ENCODE measurements around the gene CLEC4C.
"Not testable (repeated sequence)": the region's sequence is repeated elsewhere in the genome, so short reads cannot be mapped to it uniquely, and the experiment has no call there.

Gene CLEC4C, protein sequence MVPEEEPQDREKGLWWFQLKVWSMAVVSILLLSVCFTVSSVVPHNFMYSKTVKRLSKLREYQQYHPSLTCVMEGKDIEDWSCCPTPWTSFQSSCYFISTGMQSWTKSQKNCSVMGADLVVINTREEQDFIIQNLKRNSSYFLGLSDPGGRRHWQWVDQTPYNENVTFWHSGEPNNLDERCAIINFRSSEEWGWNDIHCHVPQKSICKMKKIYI

DNA sequence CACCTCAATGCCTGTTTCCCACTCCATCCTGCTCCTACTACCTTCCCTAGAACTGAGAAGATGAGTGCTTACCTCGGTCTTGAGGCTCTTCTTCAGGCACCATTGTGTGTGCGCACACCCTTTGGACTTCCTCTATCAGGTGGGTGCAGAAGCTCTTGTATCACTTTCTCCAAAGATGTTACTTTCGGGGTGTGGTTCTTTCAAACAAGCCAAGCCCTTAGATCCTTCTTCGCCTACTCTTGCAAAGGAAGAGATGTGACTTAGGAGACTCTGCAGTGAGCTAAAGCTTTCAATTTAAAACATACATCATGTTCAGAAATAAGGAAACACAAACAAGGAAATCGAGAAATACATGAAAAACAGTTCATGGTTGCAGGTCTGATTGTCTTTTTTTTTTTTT lies at the start of gene CLEC4C:
Gene CLEC4C, minus strand, starts transcription at position 130 of the 400 bp plus-strand sequence. Its CDS starts 27 bp downstream, at position 103.
- no peak for DNase-seq

DNA sequence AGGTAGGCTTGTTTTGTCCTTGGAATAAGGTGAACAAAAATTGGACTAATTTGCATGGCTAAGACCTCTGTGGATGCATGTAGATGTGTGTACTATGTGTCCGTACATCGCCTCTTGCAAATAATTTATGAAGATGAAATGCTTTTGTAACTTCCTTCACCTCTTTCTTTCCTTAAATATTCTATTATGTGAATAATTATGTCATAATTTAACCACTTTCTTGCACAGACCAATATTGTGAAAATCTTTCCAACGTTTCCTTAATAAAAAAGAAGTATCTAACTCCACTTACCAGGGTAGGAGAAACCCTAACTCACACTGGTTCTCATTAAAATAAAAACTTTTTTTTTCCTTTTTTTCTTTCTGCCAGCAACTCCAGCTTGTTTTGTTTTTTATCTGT lies 46.0 kb upstream of the CLEC4C start:
- DNase-seq: no peak

DNA sequence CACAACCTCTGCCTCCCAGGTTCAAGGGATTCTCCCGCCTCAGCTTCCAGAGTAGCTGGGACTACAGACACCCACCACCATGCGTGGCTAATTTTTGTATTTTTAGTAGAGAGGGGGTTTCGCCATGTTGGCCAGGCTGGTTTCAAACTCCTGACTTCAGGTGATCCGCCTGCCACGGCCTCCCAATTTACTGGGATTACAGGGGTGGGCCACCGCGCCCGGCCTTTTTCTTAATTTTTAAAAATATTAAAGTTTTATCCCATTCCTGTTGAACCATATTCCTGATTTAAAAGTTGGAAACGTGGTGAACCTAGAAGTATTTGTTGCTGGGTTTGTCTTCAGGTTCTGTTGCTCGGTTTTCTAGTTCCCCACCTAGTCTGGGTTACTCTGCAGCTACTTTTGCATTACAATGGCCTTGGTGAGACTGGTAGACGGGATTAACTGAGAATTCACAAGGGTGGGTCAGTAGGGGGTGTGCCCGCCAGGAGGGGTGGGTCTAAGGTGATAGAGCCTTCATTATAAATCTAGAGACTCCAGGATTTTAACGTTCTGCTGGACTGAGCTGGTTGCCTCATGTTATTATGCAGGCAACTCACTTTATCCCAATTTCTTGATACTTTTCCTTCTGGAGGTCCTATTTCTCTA lies 41.8 kb upstream of the CLEC4C start, which contains the start of gene NANOG:
Gene NANOG, plus strand, starts transcription at position 519 of the 645 bp plus-strand sequence. CDS start 213 bp downstream, outside the sequence.
- DNase-seq: not testable (repeated sequence)

DNA sequence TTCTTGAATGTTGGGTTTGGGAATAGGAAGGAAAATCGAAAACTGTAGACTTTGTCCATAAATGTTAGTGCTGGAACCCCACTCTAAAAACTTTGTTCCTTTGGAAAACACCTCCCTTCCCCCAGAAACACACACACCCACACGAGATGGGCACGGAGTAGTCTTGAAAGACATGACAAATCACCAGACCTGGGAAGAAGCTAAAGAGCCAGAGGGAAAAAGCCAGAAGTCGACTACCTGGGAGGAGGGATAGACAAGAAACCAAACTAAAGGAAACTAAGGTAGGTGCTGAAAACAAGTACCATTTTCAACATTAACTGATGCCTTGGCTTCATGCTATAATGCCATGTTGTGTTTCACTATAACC lies 41.1 kb upstream of the CLEC4C start:
- no peak for DNase-seq

DNA sequence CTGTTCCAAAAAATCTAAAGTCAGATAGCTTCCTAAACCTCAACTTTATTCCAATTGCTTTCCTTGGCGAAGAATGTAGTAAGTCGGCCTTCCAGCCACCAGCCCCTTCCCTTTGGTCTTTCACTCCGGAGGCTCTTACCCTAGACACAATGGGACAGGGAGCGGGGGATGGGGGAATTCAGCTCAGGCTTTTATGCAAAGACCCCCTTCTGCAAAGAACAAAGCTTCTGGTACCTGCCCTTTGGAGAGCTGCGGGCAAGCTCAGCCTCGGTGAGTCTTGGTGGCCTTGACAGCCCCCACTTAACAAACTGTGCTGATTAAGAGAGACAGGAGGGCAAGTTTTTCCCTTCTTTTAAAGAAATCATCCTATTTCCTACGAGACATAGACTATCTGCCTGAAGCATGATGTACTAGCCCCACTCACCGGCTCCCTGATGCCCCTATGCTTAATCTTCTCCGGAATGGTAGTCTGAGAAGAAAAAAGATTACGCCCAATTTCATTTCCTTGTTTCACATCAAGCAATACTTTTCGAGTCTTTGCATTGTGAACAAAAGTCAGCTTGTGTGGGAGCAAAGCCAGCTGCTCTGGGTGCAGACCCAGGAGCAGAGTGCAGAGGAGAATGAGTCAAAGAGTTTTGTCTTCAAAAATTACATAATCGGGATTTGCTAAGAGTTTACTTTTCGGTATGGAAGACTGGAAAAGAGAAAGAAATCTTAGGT lies 40.6 kb upstream of the CLEC4C start:
- no peak for DNase-seq

DNA sequence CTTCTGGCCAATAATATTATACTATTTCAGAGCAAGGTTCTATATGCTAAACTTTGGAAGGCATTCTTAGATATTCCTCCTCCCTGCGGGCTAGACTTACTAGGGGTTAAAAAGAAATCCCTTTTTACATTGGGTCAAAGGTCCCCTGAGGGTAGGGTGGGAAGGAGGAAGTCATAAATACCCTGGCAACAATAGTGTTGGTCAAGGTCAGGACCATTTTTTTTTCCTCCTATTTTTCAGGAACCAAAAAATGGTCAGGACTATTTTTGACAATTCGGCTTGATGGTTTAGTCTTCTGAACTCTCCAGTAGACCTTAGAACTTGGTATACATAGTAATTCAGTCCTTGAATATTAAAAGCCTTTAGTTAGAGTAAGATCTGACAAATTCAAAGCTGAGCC lies 37.5 kb upstream of the CLEC4C start:
- DNase-seq: no peak

DNA sequence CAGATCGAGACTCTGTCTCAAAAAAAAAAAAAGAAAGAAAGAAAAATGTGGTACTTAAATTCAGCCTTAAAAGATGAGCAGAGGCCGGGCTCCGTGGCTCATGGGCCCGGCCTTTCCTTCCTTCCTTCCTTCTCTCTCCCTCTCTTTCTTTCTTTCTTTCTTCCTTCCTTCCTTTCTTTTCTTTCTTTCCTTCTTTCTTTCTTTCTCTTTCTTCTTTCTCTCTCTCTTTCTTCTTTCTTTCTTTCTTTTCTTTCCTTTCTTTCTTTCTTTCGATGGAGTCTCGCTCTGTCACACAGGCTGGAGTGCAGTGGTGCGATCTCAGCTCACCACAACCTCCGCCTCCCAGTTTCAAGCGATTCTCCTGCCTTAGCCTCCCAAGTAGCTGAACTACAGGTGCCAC lies 36.3 kb upstream of the CLEC4C start:
- not testable (repeated sequence) for DNase-seq

DNA sequence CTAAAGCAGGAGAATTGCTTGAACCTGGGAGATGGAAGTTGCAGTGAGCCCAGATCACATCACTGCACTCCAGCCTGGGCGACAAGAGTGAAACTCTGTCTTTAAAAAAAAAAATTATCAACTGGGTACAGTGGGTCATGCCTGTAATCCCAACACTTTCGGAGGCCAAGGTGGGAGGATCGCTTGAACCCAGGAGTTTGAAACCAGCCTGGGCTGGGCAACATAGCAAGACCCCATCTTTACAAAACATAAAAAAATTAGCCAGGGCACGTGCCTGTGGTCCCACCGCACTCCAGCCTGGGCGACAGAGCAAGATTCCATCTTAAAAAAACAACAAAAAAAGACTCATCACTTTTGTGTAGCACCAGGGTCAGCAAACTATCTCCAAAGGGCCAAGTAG lies 34.9 kb upstream of the CLEC4C start:
- DNase-seq: no peak

DNA sequence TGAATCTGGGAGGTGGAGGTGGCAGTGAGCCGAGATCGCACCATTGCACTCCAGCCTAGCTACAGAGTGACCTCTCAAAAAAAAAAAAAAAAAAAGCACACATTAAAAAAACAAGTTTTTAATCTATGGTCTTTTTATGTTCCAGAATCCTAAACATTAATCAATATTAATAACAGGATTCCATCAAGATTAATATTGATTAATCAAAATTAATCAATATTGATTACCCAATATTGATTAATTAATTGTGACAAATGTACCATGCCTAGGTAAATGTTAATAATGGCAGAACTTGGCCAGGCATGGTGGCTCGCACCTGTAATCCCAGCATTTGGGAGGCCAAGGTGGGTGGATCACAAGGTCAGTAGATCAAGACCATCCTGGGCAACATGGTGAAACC lies 34.1 kb upstream of the CLEC4C start:
- no peak for DNase-seq

DNA sequence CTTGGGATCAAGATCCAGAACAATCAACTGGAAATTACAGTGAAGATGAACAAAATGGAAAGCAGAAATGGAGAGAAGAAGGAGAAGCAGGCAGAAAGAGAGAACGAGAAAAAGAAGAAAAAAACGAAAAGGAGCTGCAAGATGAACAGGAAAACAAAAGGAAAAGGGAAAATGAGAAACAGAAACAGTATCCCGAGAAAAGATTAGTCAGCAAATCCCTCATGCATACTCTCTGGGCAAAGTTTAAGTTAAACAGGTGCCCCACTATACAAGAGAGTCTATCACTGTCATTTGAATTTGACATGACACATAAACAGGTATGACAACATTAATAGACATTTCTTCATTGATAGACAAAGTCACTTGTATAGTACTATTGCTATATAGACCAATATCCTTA lies 22.8 kb upstream of the CLEC4C start:
- DNase-seq: no peak

DNA sequence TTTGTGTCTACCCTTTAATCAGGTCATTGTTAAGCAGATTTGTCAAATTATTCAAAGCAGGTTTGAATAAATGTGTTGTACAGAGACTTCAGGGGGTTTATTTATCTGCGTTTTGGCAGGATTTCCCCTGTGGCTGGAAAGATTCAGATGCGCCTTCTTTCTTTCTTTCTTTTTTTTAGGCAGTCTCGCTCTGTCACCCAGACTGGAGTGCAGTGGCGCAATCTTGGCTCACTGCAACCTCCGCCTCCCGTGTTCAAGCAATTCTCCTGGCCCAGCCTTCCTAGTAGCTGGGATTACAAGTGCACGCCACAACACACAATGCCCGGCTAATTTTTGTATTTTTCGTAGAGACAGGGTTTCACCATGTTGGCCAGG lies 11.6 kb upstream of the CLEC4C start:
- DNase-seq: no peak

DNA sequence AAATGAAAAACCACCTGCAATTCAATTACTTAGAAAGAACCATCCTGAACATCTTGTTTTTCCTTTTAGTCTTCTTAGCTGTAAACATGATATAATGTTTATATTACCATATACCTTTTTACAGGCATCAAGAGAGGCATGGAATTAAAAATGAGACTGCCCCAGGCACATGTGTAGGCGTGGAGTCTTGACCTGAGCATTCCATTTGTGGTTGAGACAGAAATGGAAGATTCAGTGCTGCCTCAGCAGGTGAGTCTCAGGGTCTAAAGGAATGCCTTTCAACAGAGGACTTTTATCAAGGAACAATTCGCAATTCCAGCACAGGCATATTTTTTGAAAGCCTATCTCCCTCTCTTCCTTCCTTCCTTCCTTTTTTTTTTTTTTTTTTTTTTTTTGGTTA lies 9.8 kb upstream of the CLEC4C start:
- DNase-seq: no peak

DNA sequence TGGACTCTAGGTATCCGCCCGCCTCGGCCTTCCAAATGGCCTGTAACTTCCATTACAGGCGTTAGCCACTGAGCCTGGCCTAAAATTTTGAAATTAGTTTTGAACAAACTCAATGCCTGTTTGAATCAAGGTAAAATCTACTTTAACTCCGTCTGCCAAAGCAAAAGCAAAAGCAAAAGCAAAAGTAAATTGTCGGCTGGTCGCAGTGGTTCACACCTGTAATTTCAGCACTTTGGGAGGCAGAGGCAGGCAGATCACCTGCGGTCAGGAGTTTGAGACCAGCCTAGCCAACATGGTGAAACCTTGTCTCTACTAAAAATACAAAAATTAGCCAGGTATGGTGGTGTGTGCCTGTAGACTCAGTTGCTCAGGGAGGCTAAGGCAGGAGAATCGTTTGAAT lies 8.5 kb upstream of the CLEC4C start:
- DNase-seq: not testable (repeated sequence)

DNA sequence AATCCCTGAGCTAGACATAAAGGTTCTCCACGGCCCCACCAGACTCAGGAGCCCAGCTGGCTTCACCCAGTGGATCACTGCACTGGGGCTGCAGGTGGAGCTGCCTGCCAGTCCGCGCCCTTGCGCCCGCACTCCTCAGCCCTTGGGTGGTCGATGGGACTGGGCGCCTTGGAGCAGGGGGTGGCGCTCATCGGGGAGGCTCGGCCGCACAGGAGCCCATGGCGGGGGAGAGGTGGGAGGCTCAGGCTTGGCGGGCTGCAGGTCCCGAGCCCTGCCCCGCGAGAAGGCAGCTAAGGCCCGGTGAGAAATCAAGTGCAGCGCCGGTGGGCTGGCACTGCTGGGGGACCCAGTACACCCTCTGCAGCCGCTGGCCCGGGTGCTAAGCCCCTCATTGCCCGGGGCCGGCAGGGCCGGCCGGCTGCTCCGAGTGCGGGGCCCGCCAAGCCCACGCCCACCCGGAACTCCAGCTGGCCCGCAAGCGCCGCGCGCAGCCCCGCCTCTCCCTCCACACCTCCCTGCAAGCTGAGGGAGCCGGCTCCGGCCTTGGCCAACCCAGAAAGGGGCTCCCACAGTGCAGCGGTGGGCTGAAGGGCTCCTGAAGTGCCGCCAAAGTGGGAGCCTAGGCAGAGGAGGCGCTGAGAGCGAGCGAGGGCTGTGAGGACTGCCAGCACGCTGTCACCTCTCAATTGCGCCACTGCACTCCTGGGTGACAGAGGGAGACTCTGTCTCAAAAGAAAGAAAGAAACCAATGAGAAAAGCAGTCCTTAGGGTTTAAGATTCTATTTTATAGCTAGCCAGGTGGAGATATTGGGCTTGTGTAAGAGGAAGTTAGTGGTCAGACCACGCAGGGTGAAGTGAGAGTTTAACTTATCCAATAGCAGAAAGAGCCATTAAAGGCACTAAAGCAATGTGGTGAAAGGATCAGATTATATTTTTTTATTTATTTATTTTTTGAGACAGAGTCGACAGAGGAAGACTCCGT lies 5.1 kb upstream of the CLEC4C start:
- not testable (repeated sequence) for DNase-seq

DNA sequence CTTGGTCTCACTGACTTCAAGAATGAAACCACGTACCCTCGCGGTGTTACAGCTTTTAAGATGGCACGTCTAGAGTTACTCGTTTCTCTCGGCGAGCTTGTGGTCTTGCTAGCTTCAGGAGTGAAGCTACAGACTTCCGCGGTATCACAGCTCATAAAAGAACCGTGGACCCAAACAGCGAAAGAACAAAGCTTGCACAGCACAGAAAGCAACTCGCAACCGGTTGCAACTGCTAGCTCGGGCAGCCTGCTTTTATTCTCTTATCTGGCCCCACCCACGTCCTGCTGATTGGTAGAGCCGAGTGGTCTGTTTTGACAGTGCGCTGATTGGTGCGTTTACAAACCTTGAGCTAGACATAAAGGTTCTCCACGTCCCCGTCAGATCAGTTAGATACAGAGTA lies 4.2 kb upstream of the CLEC4C start:
- no peak for DNase-seq

DNA sequence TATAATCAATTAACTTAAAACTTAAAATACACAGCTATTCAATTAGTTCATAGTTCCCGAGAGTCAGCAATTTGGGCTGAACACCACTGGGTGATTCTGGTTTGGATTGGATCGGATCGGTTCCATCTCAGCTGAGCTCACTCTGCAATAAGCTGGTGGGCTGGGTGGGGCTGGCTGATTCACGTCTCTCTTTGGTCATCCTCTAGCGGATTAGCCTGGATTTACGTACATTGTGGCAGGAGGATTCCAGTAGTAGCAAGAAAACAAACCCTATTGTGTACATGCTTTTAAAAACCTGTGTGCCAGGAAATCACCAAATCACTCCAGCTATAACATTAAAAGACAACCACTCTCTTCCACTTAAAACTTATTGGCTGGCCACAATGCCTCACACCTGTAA lies 3.2 kb upstream of the CLEC4C start:
- DNase-seq: no peak

DNA sequence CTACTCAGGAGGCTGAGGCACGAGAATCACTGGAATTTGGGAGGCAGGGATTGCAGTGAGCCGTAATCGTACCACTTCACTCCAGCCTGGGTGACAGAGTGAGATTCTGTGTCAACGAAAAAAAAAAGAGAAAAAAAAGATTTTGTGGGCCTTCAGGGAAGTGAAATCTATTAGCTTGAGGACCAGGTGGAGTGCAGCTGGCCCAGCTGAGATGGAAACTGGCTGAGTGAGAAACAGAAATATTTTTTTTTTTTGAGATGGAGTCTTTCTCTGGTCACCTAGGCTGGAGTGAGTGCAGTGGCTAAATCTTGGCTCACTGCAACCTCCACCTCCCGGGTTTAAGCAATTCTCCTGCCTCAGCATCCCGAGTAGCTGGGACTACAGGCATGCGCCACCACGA lies 2.3 kb upstream of the CLEC4C start:
- DNase-seq: no peak

DNA sequence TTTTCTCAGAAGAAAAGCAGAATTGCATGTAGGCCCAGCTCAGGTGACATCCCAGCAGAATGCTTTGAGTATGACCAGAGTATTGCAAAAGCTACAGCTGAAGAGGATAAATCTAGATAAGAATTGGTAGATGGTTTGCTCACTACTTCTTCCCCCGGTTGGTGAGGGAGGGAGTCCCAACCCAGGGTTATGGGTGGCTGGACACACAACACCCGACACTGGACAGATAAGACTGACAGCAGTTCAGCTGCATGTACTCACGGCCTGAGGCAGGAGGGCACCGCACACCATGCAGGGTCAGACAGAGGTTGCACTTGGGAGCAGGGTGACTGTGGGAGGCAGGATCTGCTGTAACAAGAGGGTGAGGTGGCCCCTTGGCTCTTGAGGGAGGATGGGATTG lies 1.7 kb upstream of the CLEC4C start:
- no peak for DNase-seq

DNA sequence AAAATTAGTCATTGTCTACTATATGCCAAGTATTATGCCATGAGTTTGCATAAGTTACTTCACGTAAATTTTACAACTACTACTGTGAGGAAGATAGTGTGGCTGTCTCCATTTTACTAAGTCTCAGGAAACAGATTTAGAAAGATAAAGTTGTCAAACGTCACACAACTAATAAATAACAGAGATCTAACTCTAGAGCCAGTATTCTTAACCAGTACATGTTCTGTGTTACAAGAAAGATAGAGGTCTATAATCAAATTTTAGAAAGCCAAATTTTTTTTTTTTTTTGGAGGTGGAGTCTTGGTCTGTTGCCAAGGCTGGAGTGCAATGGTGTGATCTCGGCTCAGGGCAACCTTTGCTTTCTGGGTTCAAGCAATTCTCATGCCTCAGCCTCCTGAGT lies 14.2 kb downstream of the CLEC4C start:
- DNase-seq: no peak

DNA sequence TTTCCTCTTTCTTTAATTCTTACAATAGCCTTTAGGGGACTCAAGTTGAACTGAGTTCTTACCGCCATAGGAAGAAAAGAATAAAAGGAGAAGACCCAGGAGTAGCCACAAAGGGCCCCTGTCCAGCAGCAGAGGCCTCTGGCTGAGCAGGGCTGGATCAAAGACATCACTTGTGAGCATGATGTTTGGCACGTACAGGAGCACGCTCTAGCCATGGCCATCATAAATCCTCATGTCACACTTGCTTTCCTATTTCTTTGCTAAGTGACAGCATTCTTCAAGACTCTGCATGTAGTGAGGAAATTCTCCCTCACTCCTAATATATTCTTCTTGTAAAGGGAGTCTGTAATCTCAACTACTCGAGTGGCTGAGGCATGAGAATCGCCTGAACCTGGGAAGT lies 15.7 kb downstream of the CLEC4C start:
- no peak for DNase-seq

DNA sequence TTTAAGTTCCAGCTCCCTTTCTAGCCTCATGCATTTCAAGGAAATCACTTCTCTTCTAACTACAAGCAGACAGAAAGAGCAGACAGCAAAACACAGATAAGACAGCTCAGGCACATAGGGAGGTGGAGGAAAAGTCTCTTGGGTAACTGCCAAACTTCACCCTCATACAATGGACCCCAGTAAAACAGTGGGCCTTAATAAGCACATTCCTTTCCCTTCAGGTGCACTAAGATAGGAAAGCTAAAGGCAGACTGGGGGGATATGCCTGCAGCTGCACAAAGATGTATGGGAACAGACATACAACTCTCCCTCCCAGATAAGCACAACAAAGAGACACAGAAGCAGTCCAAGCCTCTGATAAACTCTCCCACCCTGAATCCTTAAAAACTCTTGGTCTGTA lies 16.2 kb downstream of the CLEC4C start:
- not testable (repeated sequence) for DNase-seq

DNA sequence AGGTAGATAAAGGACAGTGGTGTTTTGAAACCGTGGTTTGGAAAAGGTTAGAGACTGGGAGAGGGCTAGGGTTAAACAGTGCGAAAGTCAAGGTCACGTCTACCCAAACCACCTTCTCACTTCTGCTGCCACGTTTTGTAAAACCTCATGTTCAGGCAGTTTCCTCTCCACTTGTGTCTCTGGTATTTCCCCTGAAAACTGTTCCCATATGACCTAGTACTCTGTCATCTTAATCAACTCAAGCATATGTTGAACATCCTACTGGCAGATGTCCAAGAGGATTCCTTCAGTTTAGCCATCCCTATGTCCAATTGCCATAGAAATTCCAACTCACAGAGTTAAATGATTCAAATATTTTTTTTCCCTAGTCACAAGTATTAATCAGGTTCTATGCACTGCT lies 17.4 kb downstream of the CLEC4C start:
- DNase-seq: no peak

DNA sequence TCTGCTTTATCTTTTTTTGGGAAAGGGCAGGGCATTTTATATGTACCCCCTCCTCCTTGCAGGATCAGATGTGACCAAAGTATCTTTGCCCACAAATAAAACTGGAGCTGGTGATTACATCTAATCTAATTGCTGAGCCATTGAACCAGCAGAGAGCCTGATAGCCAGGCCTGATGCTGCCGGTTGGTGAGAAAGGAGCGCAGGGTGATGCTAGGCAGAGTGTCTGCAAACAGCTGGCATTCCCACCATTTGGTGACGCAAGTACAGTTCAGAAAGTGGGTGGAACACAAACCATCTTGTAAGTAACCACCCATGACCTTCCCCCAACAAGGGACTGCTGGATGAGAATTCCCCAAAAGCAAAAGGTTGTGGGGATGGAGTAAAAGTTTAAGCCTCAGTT lies 23.2 kb downstream of the CLEC4C start:
- no peak for DNase-seq
